GM18499 (cell line): ENCODE data around the gene ACADS.

Experiments
- ATAC-seq: cut with Tn5 transposase; IDR thresholded peaks from one replicate; pipeline ENCODE4 v1.9.1; 2021; ENCODE audit warnings: moderate number of reproducible peaks; ENCODE audit not compliant: insufficient read depth, unreplicated experiment

ACADS gene

DNA sequence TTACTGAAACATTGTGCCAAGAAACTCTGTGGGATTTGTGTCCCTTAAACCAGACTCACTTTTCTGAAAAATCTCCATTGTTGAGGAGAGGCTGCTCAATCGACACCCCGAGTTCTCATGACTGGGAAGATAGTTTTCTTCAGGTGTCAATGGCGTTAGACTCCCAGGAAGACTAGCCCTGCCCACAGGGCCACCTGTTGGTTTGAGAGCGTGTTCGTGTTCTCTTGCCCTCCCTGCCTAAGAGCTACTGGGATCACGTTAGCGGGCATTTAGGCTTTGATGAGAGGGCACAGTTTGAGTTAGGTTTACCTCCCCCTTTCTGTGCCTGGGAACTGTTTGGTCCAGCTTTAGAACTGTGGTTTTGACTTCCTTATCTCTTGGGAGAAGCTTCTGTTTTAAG, 26.1 kb upstream of the ACADS start:
- ATAC-seq = no peak

DNA sequence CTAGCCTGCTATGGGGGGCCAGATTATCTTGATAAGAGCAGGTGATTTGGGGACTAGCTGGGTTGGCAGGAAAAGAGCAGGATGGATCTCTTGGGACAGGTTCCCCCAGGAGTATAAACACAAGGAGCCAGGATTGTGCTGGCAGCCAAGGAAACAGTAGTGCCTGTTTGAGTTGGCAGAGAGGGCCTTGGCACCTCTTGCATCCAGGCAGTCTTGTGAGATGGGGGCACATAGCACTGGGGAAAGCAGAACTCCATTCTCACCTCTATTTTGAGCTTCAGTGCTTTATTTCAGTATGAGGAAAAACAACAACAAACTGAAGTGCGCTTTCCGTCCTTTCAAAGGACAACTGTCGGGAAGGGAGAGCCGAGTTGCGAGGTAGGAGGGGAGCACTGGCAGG, 24.7 kb upstream of the ACADS start:
- ATAC-seq = no peak

DNA sequence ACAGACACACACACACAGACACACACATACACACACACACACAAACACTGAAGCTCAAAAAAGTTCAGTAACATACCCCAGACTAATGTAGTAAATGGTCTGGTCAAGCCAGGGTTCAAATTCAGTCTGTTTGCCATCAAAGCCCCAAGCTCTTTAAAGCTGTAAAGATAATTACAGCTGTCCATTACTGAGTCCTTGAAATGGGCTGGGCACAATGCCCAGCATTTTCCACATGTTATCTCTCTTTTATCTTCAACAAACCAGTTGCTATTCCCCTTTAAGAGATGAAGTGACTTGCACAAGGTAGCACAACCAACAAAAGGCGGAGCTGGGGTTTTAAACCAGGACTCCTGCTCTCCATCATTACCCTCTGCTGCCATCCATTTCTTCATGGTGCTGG, 23.0 kb upstream of the ACADS start:
- ATAC-seq = no peak

DNA sequence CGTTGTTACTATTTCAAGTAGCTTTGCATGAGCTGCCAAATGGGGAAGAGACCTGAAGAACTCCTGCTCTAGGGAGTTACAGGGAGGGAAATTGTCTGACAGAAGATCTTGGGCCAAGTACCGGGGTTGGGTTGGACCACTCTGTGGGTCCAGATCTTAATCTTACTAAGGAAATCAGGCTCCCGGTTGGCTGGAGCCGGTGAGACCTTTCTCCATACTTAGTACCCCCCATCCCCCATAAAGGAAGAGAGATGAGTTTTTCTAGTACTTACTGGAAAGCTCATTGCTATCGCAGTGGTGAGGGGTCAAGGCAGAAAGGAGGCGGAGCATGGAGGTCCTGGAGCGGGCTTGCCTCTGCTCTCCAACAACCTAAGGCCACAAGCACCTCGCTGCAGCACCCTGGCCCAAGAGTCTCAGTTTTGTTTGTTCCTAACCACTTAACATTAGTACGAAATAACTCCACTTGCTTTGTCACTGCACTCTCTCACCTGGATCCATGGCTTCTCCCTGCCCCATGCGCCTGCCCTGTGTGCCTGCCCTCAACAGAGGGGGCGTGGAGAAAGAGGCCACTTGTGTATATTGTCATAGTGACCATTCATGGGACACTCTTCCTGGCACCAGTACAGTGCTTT, 22.2 kb upstream of the ACADS start:
- ATAC-seq = no peak

DNA sequence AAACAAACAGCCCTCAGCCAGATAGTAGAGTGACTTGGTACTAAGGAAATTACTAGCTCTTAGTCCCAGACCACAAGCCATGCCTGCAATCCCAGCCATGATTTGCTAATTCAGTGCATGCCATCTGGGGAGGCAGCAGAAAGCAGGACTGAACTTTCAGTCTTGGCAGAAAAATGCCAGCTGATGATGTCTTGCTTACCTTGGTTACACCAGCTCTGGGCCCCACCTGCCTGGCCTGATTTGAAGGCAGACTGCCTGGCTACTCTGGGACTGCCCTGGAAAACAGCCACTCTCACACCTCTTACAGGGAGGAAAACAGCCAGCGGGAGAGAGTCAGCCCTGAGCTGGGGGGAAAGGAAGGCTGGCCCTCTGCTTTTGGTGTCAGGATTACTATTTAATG, 20.0 kb upstream of the ACADS start:
- no peak for ATAC-seq

DNA sequence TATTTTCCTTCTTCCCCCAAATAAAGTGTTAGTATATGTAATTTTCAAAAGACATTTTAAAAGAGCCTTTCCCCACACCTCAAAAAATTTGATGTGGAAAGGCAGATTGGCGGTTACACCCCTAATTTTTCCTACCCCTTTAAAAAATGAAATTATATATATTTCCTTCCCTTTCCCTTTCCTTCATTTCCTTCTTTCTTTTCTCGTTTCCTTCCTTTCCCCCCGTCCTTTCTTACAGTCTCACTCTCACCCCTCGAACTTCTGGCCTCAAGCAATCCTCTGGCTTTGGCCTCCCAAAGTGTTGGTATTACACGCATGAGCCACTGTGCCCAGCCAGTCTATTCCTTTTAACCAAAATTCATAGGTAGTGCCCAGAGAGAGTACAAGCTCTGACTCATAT, 19.6 kb upstream of the ACADS start:
- no peak for ATAC-seq

DNA sequence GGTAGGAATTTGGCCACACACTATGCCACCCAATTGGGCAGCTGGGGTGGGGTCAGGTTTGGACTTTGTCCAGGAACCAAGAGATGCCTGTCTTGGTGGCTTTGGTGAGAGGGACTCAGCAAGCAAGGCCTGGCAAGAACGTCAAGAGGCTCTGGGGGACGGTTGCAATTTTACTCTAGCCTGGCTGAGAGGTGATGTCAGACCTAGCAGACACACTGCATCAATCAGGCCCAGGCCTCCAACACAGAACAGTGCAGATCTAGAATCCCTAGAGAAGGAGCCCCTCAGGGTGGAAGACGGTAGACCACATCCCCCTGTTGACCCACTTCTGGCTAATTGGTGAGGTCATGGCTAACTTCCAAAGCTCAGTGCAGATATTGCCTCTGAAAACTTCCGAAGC, 17.0 kb upstream of the ACADS start:
- ATAC-seq = no peak

DNA sequence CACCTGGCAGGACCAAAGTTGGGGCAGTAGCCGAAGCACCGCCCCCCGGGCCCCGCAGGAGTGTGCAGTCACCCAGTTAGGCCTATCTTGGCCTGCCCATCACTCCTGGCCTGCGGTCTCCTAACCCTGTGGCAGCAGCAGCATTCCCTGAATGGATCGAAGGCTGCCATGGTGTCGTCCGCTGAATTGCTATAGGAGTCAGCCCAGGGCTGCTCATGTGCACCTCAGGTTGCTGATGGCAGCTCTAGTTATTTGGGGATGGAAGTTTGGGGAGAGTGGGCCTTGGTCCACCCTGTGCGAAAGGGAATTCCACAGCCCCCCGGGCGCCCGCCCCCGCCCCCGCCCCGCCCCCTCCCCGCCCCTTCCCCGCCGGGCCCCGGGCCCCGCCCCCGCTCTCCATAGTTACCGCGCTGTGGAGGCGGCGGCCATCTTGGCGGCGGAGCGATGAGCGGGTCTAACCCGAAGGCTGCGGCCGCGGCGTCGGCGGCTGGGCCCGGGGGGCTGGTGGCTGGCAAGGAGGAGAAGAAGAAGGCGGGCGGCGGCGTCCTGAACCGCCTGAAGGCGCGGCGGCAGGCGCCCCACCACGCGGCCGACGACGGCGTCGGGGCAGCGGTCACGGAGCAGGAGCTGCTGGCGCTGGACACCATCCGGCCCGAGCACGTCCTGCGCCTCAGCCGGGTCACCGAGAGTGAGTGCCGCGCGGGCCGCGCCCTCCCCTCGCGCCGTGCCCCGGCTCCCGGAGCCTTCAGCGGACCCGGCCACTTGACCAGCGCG, 15.4 kb upstream of the ACADS start, which contains the start of gene UNC119B:
UNC119B (plus strand) TSS at position 428 of the 774 bp plus-strand sequence; CDS start at position 445, 17 bp downstream.
- ATAC-seq = no peak

DNA sequence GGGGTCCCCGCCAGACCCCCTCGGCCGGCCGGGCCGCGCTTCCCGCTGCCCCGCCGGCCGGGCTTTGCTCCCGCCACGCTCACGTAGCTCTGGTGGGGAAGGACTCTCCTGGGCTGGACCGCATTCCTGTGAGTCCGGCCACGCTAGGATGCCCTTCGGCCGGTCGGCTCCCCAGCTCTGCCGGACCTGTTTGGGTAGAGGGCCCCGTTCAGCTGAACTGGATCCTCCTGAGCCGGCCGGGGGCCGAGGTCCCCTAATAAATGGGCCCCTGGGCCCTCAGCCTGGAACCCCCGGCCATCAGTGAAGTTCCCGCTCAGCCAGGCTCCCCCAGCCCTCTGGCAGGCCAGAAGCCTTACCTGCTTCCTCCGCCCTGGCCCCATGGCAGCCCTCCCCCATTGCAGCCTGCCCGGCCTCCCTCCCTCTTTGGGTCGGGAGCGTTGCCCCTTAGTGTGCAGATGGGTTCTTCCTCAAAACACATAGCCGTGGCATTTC, 14.8 kb upstream of the ACADS start:
- no peak for ATAC-seq

DNA sequence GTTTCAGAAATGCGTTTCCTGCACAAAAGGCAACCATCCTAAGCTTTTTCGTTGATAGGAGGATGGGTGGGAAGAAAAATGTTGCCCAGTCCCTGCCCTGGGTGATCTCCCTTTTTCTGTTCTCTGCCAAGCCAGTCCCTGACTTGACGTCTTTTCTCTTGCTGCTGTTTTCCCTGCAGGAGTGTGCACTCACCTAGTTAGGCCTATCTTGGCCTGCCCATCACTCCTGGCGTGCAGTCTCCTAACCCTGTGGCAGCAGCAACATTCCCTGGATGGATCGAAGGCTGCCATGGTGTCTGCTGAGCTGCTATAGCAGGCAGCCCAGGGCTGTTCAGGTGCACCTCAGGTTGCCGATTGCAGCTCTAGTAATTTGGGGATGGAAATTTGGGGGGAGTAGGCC, 14.2 kb upstream of the ACADS start:
- ATAC-seq = no peak

DNA sequence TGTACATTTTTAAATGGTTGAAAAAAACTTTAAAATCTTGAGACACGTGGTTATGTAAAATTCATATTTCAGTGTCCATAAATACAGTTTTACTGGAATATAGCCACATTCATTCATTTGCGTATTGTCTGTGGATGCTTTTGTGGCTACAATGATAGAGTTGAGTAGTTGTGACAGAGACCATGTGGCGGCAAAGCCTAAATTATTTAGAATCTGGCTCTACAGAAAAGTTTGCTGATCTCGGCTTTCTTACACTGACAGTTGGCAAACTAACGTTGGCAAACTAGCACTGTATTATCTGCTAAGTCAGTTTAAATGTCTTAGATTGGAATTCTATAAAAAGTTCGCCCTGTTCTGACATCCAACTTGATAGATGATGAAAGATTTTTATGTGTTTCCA, 13.0 kb upstream of the ACADS start:
- no peak for ATAC-seq

DNA sequence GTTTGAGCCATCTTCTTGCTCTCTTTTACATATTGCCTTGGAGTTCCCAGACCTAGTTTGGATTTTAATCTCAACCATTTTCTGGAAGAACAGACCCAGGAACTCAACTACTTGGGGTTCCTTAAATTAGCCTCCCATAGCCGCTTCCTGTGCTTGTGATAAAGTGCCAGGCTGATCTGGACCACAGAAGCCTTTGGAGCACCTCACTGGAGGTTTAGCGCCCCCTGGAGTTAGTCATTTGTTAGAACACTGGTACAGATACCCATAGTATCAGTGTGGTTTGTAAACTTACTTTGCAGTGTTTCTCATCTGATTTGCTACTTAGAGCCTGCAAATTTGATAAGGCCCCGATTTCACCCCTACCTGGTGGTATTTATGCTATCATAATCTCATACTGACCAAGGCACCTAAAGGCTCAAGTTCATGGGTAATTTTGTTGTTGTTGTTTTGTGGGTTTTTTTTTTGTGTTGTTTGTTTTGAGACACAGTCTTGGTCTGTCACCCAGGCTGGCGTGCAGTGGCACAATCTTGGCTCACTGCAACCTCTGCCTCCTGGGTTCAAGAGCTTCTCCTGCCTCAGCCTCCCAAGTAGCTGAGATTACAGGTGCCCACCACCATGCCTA, 11.7 kb upstream of the ACADS start:
- ATAC-seq = no peak

DNA sequence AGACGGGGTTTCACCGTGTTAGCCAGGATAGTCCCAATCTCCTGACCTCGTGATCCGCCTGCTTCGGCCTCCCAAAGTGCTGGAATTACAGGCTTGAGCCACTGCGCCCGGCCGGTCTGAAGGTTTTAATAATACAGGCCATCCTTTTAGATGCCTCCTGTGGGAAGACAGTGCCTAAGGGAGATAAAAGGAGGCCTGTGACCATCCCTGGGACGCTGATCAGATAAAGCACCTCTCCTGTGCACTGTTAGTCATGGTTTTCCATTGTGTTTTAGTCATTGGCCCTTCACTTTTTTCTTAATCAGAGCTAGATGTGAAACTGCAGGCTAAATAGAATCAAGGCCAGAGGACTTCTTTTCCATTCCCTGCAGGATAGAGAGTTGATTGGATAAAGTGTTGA, 7.6 kb upstream of the ACADS start:
- ATAC-seq = no peak

DNA sequence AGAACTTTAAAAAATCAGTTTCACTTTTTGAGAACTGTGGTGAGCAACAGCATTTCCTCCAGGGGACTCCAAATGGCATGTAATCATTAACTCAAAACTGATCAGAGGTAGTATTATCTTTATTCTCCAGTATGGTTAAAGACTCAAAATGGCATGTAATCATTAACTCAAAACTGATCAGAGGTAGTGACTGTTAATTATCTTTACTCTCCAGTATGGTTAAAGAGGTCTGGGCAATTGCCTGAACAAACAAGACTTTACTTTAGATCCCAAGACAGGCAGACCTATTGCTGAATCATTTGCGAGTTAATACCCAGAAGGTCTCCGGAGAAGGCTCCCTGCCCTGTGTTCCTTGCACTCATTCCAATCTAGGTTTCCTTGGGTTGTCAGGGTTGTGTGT, 6.6 kb upstream of the ACADS start:
- no peak for ATAC-seq

DNA sequence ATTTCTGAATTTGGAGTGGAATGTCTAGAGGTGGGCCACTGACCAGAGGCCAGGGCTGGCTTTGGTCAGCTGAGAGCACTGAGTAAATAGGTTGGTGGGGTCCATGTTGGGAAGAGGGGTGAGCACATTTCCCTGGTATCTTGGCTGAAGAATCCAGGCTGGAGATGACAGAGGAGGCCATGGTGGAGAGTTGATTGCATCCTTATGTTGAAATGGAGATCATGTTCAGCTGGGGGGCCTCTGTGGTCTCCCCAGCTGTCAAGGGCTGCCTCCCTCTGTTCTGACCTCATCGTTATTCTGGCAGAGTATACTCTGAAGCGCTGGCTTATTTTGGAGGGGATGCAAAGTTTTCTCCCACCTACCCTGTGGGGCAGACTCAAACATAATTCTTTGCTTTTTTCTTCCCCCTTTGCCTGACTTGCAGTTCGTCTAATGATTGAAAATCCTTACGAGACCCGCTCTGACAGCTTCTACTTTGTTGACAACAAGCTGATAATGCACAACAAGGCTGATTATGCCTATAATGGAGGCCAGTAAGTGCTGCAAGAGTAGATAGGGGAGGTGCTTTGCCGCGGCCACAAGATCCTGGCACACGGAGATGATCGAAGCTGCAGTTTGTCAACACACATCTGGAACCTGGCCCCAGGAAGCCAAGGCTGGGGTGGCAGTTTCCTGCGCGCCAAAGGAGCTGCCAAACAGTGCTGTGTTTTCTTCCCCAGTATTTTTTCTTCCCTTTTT, 6.0 kb upstream of the ACADS start:
- ATAC-seq = no peak

DNA sequence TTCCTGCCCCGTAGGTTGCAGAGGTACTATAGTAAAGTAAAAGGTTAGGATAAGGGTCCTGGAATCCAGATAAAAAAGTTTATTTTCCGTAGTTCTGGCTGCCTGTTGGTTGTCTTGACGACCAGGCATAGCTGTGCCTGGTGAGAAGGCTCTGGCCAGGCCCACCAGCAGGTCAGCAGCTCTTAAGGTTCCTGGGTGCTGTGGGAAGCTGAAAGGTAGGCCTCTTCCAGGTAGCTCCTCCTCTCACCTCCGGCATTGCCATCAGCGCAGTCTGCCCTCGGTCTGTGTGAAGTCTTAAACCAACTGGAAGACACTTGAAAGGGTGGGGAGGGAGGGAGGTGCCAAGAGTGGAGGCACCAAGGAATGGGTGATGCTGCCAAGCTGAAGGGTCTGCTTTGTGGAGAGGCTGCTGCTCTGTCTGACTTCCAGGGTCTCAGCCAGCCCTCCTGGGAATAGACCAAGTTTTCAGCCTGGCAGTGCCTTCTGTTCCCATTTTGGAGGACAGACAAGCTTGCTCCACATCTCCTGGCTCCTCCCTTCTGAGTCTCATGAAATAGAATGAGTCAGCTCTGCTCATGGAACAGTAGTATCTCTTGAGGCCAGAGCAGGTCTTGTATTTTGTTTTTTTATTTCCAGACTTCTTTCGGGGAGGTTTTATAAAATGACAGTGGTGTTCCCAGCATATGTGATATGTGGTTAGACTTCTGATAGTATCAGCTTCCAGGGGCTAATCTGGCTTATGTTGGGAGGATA, 5.2 kb upstream of the ACADS start:
- ATAC-seq = no peak

DNA sequence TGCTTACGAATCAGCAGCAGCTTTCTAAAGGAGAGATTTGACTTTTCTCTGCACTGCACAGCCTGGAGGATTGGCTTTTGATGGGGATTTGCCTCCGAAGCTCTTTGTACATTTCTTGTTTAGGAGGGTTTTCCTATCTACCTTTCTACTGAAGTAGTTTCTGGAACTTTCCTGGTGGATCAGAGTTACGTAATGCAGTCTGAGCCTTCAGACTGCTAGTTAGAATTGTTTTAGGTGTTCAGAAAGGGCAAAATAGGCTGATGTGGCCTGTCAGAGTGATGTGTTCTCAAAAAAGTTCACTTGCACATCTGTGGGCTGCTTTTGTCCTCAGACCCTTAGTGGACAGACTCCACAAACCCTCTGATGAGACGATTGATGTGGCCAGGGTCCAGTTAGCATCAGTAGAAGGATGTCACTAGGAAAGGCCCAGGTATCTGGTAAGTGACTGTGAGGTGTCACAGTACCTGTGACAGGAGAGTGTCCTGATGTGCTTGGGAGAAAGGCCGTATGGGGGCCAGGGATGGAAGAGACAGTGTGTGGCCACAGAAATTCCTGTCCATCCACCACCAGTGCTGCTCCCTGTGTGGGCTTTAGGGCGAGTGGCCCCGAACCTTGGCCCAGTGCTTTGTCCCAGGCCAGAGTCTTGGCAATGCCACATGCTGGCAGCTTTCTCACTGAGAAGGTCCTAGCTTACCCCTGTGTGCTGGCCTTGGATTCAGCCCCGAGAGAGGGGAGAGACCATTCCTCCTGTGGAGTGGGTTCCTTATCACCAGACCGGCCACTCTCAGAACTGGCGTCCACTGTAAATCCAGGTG, 4.4 kb upstream of the ACADS start:
- no peak for ATAC-seq

DNA sequence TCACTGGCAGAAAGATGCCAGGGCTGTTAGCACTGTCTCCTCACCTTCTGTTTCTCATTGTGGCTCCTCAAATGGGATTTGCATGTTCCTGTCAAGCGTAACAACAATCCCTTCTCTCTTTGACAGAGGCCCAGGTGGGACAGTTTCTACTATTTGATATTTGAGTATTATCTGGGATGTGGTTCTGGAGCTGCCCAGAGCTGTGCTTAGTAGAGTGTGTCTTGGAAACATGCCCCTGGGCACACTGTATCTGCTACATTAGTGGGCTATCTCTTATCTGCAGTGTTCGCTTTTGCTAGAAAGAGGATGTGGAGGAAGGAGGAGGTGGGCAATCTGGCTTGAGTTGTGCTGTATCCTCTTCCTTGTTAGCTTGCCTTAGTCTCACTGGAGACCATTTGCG, 3.8 kb upstream of the ACADS start:
- ATAC-seq = no peak

DNA sequence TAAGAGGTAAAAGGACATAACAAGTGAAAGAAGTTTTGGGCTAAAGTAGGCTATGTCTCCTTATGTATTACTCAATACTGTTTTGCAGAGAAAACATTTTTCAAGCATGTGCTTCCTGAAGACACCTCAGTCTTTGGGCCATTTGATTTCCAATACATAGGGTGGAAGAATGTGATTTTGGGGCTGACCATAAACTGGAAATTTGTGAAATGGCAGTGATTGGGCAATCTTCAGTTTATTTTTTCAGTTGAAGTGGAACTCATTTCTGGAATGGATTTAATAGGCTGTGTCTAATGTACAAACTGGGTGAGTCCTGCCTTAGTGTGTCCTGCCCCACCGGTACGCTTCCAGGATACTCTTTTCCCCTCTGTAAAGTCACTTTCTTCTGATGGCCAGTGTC, 2.8 kb upstream of the ACADS start:
- ATAC-seq = no peak
